H54 (cell line): ENCODE measurements around the gene CLCN4.

Experiments
- DNase-seq: peaks from one replicate; pipeline ENCODE4 v3.0.0; 2011; ENCODE audit warnings: low spot score, mixed read lengths; ENCODE audit not compliant: insufficient read length
- FAIRE-seq: peaks from 3 replicates; lab custom pipeline; 2011; peaks lifted over from hg19 to GRCh38; lab: Jason Lieb, UNC
- POLR2A ChIP-seq: IDR thresholded peaks from 2 replicates; pipeline ENCODE4 v1.6.1; 2011; ENCODE audit warnings: low read depth, mild to moderate bottlenecking, low read length

Gene CLCN4

GRCh38 chrX:10156199-10157031, at the start of gene CLCN4:
Gene CLCN4 (plus strand): TSS chrX:10156975. CDS start chrX:10185033, 28,058 bp downstream.
- DNase-seq = peak; percentile 45
- TF ChIP-seq POLR2A = peak; percentile 36
- no peak for FAIRE-seq

GRCh38 chrX:10107483-10107882, 49.3 kb upstream of the CLCN4 start:
- no peak for TF ChIP-seq POLR2A
- no peak for FAIRE-seq

GRCh38 chrX:10108288-10108687, 48.5 kb upstream of the CLCN4 start:
- no peak for TF ChIP-seq POLR2A
- DNase-seq (no peak), FAIRE-seq (no peak)

More at GRCh38 chrX:10107483-10107882, 49.3 kb upstream of the CLCN4 start:
- no peak for DNase-seq

- FAIRE-seq (no peak), DNase-seq (no peak)
- TF ChIP-seq POLR2A = no peak
Measured at GRCh38 chrX:10109695-10110094, 47.1 kb upstream of the CLCN4 start.

DNA sequence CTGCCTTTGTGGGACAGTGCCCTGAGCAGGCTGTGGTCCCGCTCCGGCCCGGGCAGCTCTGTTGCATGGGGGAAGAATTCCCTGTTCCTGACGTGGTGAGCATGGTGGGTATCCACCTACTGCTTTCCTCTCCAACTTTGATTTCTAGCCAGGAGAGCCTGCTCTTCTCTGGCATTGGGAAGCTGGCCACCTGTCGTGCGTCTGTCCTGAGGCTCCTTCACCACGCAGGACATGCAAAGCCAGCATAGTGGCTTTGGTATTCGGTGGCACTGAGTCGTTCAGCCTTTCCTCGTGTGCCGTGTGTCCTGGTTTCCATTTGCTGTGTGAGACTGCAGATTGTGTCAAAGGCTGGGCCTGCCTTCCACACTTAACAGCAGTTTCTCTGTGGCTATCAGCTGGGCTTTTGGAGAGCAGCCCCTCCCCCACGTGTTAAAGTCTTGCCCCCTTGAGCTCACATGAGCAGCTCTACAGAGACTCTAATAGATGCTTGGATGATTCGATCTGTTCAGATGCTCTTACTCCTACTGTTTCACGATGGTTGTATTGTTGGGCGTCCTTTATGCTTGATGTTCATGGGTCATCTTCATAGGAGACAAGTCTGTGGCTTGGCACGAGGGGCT, 46.3 kb upstream of the CLCN4 start:
- FAIRE-seq (no peak), DNase-seq (no peak)
- no peak for TF ChIP-seq POLR2A

DNA sequence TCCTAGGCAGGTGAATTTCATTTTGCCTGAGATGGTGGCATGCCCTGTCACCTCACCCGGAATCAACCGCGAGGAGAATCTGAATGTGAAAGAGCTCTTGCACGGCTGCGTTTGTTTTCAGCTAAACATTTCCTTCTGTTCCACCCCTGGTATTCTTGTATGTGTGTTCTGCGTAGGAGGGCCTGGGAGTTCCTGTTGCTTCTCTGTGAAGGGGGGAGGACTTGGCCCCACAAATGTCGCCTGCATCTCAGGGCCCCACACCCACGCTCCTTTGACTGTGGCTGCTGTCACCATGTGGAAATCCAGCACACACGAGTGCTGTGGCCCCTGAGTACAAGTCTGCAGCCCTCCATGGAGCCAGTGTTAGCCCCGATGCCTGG, 45.8 kb upstream of the CLCN4 start:
- DNase-seq (no peak), FAIRE-seq (no peak)
- TF ChIP-seq POLR2A = no peak

- TF ChIP-seq POLR2A = no peak
- DNase-seq (no peak), FAIRE-seq (no peak)
Measured at GRCh38 chrX:10111364-10112148, 45.2 kb upstream of the CLCN4 start.

DNA sequence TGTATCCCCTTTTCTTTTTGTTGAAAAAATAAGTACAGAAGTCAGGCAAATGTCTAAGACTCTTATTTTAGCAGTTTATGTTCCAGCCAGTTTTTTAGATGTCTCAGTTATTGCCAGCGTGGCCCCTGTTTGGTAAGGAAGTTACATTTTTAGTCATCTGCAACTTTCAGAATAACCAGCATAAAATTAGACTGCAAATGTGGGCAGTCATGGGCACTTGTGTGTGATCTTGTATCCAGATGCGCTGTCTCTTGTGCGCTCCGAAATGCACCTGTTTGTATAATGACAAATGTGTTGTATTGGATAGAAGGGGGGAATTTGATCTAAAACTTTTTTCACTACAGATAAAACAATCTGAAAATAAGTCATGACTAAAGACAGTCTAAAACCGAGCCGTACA, 44.3 kb upstream of the CLCN4 start:
- FAIRE-seq = no peak
- no peak for TF ChIP-seq POLR2A
- DNase-seq = no peak

DNA sequence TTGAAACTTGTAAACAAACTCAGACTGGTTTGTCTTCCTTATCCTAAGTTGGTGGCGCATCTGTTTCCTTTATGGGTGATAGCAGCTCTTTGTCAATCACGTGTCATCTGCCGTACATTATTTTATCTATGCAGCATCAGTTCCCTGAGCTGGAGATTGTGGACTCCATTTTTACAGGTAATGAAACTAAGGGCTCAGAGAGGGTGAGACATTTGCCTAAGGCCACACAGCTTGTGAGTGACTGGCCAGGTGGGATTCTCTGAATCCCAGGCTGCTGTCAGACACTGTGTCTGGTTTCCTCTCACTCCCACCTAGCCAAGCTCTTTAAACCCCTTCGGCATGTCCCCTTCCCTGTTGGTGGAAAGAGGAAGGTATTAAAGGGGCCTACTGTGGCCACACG, 41.7 kb upstream of the CLCN4 start:
- no peak for FAIRE-seq

GRCh38 chrX:10117301-10117700, 39.5 kb upstream of the CLCN4 start:
- DNase-seq (no peak), FAIRE-seq (no peak)
- no peak for TF ChIP-seq POLR2A

More for the DNA sequence above, 41.7 kb upstream of the CLCN4 start:
- TF ChIP-seq POLR2A = no peak
- no peak for DNase-seq

DNA sequence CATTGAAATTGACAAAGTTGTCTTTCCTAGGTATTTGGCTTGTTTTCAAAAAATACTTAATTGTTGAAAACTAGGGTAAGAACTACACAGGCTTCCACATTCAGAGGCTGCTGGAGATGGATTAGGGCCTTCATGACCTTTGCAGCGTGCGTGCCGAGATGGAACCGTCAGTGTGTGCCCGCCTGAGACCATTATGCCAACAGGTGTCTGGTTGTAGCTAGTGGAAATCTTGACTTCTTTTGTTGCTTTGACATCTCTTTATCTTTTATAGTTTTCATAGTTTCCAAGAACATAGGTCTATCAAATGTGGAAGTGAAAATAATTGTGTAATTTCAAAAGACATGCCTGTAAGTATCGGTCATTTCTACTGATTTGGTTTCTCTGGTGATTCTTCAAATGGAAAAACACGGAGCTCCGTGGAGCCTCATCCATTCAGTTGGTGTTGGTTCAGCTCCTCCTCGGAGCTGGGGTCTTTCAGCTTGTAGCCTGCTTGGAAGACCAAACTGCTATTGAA, 38.9 kb upstream of the CLCN4 start:
- DNase-seq = no peak
- FAIRE-seq = no peak

DNA sequence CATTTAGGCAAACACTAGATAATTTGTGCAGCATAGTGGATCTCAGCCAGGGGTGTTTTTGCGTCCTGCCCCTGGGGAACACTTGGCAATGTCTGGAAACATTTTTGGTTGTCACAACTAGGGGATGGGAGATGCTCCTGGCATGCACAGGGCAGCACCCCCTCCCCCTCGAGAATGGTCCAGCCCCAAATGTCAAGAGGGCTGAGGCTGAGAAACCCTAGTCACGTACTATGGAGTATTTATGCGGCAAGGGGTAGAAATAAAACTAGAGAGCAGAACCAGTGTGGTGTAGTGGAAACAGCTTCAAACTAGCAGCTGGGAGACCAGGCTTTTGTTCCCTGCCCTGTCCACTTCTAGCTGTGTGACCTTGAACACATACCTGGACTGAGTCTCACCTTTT, 38.2 kb upstream of the CLCN4 start:
- FAIRE-seq (no peak), DNase-seq (no peak)
- TF ChIP-seq POLR2A = no peak

More for the DNA sequence above, 38.9 kb upstream of the CLCN4 start:
- TF ChIP-seq POLR2A = no peak

GRCh38 chrX:10119399-10119990, 37.3 kb upstream of the CLCN4 start:
- no peak for TF ChIP-seq POLR2A
- FAIRE-seq (no peak), DNase-seq (peak; percentile 11)

DNA sequence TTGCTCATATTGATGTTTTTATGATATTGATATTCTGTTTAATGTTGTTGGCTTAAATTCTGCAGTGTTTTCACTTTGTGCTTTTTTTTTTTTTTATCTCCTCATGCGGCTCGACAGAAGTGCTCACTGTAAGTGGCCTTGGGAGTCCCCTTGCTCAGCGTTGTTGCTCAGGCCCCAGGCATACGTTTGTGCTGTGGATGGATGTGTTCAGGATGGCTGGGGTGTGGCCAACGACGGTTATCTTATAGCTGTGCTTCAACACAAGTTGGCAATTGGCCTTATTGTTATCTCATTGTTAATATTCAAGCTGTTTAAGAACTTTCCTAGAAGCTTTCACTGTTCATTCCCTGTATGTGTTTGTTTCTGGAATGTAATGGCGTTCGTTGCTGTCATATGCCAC, 36.4 kb upstream of the CLCN4 start:
- DNase-seq = no peak
- no peak for FAIRE-seq
- no peak for TF ChIP-seq POLR2A
